Stimulated activated CD8-positive, alpha-beta memory T cell treated with anti-CD3 and anti-CD28 coated beads, Interleukin-12 subunit alpha, Interleukin-12 subunit beta, amount 100 ng/mL, for 1 hour (primary cell): ENCODE results near the gene POFUT2.
A peak's percentile ranks its signal among the peaks of the same experiment; 100 is the strongest.

ENCODE experiments used
- DNase-seq: peaks from one replicate; pipeline ENCODE4 v3.0.0-alpha.2; 2020; ENCODE audit warnings: low read depth

POFUT2 gene

GRCh38 chr21:45248301-45248892 is 39.3 kb downstream of the POFUT2 start:
- DNase-seq, result no peak

- DNase-seq, result no peak
Measured at GRCh38 chr21:45246386-45247320, 41.0 kb downstream of the POFUT2 start.

DNA sequence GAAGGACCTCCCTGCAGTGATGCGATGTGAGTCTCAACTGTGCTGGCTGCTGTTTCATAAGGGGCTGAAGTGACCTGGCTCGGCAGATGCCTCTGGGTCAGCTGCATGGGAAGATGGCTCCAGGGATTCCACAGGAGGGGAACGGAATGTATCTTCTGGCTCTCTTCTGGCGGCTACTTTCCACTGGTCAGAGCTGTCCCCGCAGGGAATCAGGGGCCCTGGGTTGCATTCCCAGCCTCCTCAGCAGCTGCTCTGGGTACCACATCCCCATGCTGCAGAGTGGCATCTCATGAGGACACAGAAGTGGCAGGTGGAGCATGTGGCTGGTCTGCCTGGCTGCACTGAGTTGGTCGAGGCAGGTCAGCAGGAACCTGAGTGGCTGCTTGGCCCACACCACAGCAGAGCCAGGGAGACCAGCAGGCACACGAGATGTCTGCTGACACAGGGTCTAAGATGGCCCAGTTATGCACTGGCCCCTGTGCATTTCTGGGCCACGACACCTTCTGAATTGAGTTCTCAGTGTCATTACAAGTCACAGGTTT is 42.8 kb downstream of the POFUT2 start:
- no peak for DNase-seq

GRCh38 chr21:45243603-45244002 is 44.1 kb downstream of the POFUT2 start:
- DNase-seq, result no peak

GRCh38 chr21:45241357-45241756 is 46.3 kb downstream of the POFUT2 start:
- DNase-seq, result no peak

DNA sequence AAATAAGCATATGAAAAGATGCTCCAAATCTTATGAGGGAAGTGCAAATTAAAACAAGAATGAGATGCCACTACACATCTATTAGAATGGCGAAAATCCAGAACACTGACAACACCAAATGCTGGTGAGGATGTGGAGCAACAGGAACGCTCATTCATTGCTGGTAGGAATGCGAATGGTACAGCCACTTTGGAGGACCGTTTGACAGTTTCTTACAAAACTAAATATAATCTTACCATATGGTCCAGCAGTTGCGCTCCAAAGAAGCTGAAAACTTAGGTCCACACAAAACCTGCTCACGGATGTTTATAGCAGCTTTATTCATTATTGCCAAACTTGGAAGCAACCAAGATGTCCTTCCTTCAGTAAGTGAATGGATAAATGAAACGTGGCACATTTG is 50.3 kb downstream of the POFUT2 start:
- DNase-seq, result no peak

DNA sequence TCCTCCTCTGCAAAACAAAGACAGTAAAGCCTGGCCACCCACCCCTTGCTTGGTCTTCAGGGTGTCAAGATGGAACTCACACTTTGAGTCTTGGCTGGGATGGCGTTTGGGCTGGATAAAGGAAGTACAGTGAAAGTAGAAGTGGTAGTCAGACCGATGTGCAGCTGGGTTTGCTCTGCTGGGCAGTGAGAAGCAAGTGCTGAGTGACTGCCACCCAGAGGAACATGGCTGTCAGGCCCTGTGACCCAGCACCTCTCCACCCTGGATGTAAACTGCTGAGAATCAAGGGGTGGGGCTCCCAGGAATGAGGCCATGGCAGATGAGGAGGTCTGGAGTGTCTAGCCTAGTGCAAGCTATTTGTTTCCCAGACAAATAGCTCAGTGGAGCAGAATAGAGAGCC is 51.2 kb downstream of the POFUT2 start:
- no peak for DNase-seq

DNA sequence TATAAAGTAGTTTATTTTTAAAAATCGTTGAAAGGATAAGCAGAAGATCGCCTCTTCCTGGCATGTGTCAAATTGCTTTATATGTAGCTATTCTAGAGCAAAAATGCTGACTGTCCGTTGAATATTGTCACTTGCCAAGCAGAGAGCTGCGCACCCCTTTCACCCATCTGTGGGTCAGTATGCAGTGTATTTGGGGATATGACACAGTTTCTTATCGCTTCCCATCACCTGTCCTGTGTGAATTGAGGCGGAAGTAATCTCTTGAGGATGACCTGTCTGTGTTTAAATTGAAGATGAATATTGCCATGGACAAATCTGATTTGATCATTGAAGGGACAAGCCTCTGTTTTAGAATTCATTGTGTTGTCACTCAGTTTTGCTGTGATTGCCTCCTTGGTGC is 52.2 kb downstream of the POFUT2 start:
- DNase-seq, result no peak

- no peak for DNase-seq
Measured at GRCh38 chr21:45234965-45235364, 52.7 kb downstream of the POFUT2 start.

DNA sequence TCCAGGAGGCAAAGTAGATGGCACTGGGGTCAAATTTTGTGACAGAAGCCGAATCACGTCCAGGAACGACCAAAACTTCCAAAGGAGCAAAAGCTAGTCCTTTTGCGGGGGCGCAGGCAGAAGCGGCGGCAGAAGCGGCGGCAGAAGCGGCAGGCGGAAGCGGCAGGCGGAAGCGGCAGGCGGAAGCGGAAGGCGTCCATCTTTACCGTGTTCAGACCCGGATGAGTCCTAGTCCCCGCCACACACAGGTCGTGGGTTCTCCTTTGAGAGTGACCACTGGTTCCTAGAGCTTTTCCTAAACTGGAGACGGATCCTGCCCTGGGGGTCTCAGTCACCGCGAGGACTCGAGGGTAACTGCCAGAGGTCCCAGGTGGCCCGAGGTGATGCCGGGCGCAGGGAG is 53.6 kb downstream of the POFUT2 start:
- DNase-seq, result no peak

DNA sequence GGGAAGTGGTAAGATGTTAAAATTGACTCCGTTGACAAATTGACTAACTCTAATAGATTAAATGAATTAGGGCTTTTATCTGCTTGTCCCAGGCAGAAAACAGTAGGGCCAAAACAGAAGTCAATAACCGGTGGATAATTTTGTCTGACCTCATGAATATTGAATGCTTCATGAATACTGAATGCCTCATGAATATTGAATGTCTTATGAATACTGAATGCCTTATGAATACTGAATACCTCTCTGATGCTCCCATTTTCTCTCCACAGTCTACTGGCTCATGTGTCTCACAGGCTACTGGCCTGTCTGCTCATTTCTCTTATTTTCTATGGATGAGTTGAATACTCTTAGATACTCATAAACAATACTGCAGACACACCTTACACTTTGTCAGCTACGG is 56.0 kb downstream of the POFUT2 start:
- no peak for DNase-seq

- no peak for DNase-seq
Measured at GRCh38 chr21:45228656-45229240, 58.9 kb downstream of the POFUT2 start.

DNA sequence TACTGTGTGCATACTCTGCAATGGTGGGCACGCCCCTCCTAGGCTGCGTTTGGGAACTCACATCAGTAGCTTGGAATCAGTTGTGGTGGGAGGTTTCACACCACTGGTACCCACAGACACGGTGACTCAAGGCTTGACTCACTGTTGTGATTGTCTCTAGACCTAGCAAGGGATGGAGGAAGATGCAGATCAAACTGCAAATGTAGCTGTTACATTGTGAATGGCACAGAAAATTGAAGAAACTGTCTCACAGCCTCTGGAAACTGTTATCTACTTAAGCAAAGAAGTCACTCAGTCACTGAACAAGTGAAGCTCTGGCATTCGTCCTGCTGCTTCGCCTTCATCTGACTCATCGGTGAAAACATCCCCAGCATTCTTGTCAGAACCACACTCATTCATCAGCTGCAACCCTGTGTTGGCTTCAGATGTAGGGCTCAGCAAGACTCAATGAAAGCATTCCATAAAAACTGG is 59.5 kb downstream of the POFUT2 start:
- DNase-seq, result peak; percentile 65

GRCh38 chr21:45227735-45228134 is 60.0 kb downstream of the POFUT2 start:
- DNase-seq, result no peak

DNA sequence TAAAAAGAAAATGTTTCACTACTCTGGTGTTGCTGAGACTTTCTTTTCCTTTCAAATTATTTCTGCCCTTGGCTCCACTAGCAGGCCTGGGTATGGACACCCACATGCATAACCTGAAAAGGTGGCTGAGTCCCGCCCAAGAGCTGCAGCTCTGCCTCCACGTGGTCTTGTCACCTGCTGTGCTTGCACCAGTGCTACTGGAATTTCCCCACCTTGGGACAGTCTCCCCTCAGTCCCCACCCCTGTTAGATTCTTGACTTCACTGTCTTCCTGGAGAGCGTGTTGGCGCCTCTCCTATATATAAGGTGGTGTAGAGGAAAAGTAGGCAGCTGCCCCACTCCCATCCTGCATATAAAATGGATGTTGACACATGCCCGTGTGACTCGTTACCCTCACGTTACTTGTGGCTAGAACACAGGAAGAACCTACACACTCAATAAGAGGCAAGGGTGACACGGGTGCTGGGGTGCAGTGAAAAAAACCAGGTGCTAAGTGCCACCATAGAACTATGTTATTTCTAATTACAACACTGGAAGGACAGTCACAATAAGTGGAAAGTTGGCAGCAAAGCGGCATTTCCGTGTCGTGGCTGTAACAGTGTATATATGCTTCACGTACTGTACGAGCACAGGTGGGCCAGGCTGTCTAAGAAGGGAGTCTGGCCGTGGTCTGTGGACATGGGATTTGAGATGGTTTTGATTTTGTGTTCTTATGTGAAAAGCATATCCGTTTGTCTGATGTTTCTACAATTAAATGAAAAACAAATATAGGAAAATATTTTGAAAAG is 61.0 kb downstream of the POFUT2 start:
- no peak for DNase-seq

DNA sequence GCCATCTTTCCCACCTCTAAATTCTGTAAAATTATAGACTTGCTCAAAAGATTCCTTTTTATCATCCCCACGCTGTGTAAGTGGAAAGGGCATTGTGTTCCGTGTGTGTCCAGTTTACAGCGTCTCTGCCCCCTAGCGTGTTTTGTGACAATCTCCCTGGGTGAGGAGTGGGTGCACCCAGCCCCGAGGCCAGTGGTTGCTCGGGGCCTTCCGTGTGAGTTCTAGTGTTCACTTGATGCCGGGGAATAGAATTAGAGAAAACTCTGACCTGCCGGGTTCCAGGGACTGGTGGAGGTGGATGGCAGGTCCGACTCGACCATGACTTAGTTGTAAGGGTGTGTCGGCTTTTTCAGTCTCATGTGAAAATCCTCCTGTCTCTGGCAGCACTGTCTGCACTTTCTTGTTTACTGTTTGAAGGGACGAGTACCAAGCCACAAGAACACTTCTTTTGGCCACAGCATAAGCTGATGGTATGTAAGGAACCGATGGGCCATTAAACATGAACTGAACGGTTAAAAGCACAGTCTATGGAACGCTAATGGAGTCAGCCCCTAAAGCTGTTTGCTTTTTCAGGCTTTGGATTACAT is 61.9 kb downstream of the POFUT2 start:
- DNase-seq, result no peak

GRCh38 chr21:45225041-45225740 is 62.5 kb downstream of the POFUT2 start:
- DNase-seq, result no peak

GRCh38 chr21:45224189-45224938 is 63.3 kb downstream of the POFUT2 start:
- peak; percentile 50 for DNase-seq

DNA sequence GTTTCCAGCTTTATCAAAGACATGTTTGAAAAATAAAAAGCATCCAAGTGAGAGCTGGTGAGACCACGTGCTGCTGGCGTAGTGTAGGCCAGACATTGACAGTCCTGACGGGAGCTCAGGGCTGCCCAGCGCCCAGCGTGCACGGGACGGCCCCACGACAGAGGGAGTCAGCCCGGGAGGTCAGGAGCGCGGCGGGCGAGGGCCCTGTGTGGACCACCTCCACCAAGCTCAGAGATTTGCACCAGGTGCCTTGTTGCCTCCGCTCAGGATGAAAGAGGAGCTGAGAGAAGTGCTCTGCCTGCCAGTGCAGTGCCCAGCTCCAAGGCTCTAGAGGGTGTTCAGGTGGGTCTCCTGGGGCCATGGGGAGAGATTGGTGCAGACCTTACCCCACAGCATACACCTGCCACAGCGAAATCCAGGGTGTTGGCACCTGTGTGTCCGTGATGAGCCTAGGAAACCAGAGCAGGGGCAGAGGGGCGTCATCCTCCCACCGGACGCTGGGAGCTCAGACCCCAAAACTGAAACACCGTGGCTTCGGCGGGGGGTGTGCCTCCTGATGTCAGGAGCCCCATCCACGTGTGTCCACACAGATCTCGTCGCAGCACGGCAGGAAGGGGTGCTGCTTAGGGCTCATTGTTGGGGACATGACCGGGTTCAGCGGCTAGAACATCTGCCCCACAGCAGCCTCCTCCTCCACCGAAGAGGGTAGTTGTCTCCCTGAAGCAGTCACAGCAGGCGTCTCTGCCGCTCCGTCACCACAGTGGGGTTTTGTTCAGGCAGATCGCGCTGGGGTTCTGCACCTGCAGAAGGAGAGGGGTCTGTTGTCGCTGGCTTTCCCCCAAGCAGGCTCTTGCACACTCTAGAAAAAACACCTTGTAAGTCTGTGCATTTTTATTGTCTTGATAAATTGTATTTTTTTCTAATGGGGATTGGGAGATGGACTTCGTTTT is 64.2 kb downstream of the POFUT2 start:
- no peak for DNase-seq
